ENCODE measurements around the gene PYGL. TPM values are rescaled to one million over a fixed set of nuclear protein-coding genes. Genes with fewer than 3 reads are reported as not detected.
"Not testable (repeated sequence)": the region's sequence is repeated elsewhere in the genome, so short reads cannot be mapped to it uniquely, and the experiment has no call there.

PYGL gene
- polyA plus RNA-seq, 3 donors = 17.7 to 147 (median 95.5) TPM

- no peak overlapping the region for H3K27ac ChIP-seq (ENCODE audit: low read depth, low read length)
Observed at GRCh38 chr14:50957296-50957695, 13.0 kb upstream of the PYGL start.

GRCh38 chr14:50956421-50956820, 12.1 kb upstream of the PYGL start:
- H3K27ac ChIP-seq (ENCODE audit: low read depth, low read length) = not testable (repeated sequence)
- 94 to 97% (median 95%) methylated on average over 21 to 32 of the region's 32 CpGs for WGBS, 3 donors

More at GRCh38 chr14:50957296-50957695, 13.0 kb upstream of the PYGL start:
- 31 to 87% (median 48%) methylated on average over 3 of the region's 3 CpGs for WGBS, 3 donors

GRCh38 chr14:50955373-50956043, 11.2 kb upstream of the PYGL start:
- WGBS, 3 donors = 80 to 86% (median 83%) methylated on average over 5 of the region's 5 CpGs
- H3K27ac ChIP-seq (ENCODE audit: low read depth, low read length) = no peak overlapping the region

GRCh38 chr14:50954811-50955372, 10.6 kb upstream of the PYGL start:
- WGBS, 3 donors = 12 to 21% (median 15%) methylated on average over 1 of the region's 1 CpG
- H3K27ac ChIP-seq (ENCODE audit: low read depth, low read length) = no peak overlapping the region

GRCh38 chr14:50953502-50953901, 9.2 kb upstream of the PYGL start:
- 63 to 74% (median 69%) methylated on average over 1 of the region's 1 CpG for WGBS, 3 donors
- no peak overlapping the region for H3K27ac ChIP-seq (ENCODE audit: low read depth, low read length)

GRCh38 chr14:50951032-50951431, 6.7 kb upstream of the PYGL start:
- no peak overlapping the region for H3K27ac ChIP-seq (ENCODE audit: low read depth, low read length)
- 91 to 97% (median 92%) methylated on average over 6 of the region's 6 CpGs for WGBS, 3 donors

GRCh38 chr14:50948205-50948604, 3.9 kb upstream of the PYGL start:
- 70 to 88% (median 84%) methylated on average over 2 of the region's 2 CpGs for WGBS, 3 donors
- H3K27ac ChIP-seq (ENCODE audit: low read depth, low read length) = no peak overlapping the region

- no peak overlapping the region for H3K27ac ChIP-seq (ENCODE audit: low read depth, low read length)
- WGBS, 3 donors = 69 to 84% (median 83%) methylated on average over 4 of the region's 4 CpGs
Observed at GRCh38 chr14:50947446-50947845, 3.2 kb upstream of the PYGL start.

- 90 to 97% (median 97%) methylated on average over 5 of the region's 5 CpGs for WGBS, 3 donors
- H3K27ac ChIP-seq (ENCODE audit: low read depth, low read length) = no peak overlapping the region
Observed at GRCh38 chr14:50946234-50946935, 2.1 kb upstream of the PYGL start.

- WGBS, 3 donors = 6 to 10% (median 7%) methylated on average over 29 of the region's 29 CpGs
- H3K27ac ChIP-seq (ENCODE audit: low read depth, low read length) = no peak overlapping the region
Observed at GRCh38 chr14:50944647-50945413, 547 bp upstream of the PYGL start.

- H3K27ac ChIP-seq (ENCODE audit: low read depth, low read length) = no peak overlapping the region
- WGBS, 3 donors = 7 to 26% (median 10%) methylated on average over 26 of the region's 26 CpGs
Observed at GRCh38 chr14:50943261-50943942, 881 bp downstream of the PYGL start.

GRCh38 chr14:50941638-50942037, 2.6 kb downstream of the PYGL start:
- H3K27ac ChIP-seq (ENCODE audit: low read depth, low read length) = not testable (repeated sequence)
- 94 to 95% (median 95%) methylated on average over 8 of the region's 8 CpGs for WGBS, 3 donors

- no peak overlapping the region for H3K27ac ChIP-seq (ENCODE audit: low read depth, low read length)
- 73 to 93% (median 79%) methylated on average over 6 of the region's 6 CpGs for WGBS, 3 donors
Observed at GRCh38 chr14:50941151-50941550, 3.1 kb downstream of the PYGL start.

- WGBS, 3 donors = 75 to 82% (median 77%) methylated on average over 4 of the region's 4 CpGs
- no peak overlapping the region for H3K27ac ChIP-seq (ENCODE audit: low read depth, low read length)
Observed at GRCh38 chr14:50937800-50938199, 6.5 kb downstream of the PYGL start.

- no peak overlapping the region for H3K27ac ChIP-seq (ENCODE audit: low read depth, low read length)
- 27 to 63% (median 38%) methylated on average over 2 of the region's 2 CpGs for WGBS, 3 donors
Observed at GRCh38 chr14:50937325-50937724, 7.0 kb downstream of the PYGL start.

GRCh38 chr14:50936882-50937281, 7.4 kb downstream of the PYGL start:
- no peak overlapping the region for H3K27ac ChIP-seq (ENCODE audit: low read depth, low read length)
- 57 to 79% (median 72%) methylated on average over 2 of the region's 2 CpGs for WGBS, 3 donors

- 76 to 92% (median 89%) methylated on average over 2 of the region's 2 CpGs for WGBS, 3 donors
- H3K27ac ChIP-seq (ENCODE audit: low read depth, low read length) = no peak overlapping the region
Observed at GRCh38 chr14:50936016-50936340, 8.3 kb downstream of the PYGL start.

GRCh38 chr14:50935126-50936015, 8.9 kb downstream of the PYGL start:
- 74 to 82% (median 81%) methylated on average over 5 of the region's 5 CpGs for WGBS, 3 donors
- H3K27ac ChIP-seq (ENCODE audit: low read depth, low read length) = no peak overlapping the region

All from adipose tissue (tissue), 3 donors.